Stimulated activated effector memory CD8-positive, alpha-beta T cell treated with anti-CD3 and anti-CD28 coated beads, Interleukin-12 subunit alpha, Interleukin-12 subunit beta, amount 100 ng/mL, for 72 hours (primary cell): ENCODE results near the gene ARHGDIA.

Source experiments
- ATAC-seq: fragments of 150-1000 bp; cut with Tn5 transposase; 2 replicates; pipeline ENCODE4 v1.10.0; 2021
- DNase-seq, 2 donors: peaks; one replicate each; pipeline ENCODE4 v3.0.0; 2021 to 2022; ENCODE audit warnings: low spot score in 2 of 2
- H3K27ac Mint-ChIP-seq: one replicate; pipeline ENCODE4 v1.8.0; 2022; ENCODE audit warnings: mild to moderate bottlenecking, mixed read lengths
- H3K36me3 Mint-ChIP-seq: one replicate; pipeline ENCODE4 v1.8.0; 2022; ENCODE audit warnings: mild to moderate bottlenecking, mixed read lengths
- H3K4me1 Mint-ChIP-seq: one replicate; pipeline ENCODE4 v1.8.0; 2022; ENCODE audit warnings: mixed read lengths
- H3K4me3 Mint-ChIP-seq: one replicate; pipeline ENCODE4 v1.8.0; 2022; ENCODE audit warnings: mild to moderate bottlenecking, mixed read lengths
- H3K9me3 Mint-ChIP-seq: one replicate; pipeline ENCODE4 v1.8.0; 2022; ENCODE audit warnings: mixed read lengths

ARHGDIA gene

DNA sequence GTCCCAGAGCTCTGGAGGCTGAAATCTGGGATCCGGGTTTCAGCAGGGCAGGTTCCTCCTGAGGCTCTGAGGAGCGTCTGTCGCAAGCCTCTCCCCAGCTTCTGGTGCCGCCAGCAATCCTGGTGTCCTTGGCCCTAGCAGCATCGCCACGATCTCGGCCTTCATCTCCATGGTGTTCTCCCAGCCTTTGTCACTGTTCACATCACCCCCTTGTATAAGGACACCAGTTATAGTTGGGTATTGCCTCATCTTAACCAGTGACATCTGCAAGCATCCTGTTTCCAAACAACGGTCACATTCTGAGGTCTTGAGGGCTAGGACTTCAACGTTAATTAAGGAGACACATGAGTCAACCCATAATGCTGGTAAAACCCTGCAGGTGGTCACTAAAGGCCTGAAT lies 33.5 kb downstream of the ARHGDIA start:
- Mint-ChIP-seq H3K27ac (no peak overlapping the region), H3K9me3 (no peaks in the 10 kb centered on the region), H3K4me1 (peaks cover under 1% of the 10 kb centered on the region), H3K4me3 (no peak overlapping the region), H3K36me3 (peaks cover 18% of the 10 kb centered on the region)
- DNase-seq (no peak), ATAC-seq (no peak)

GRCh38 chr17:81834831-81835267 lies 36.3 kb downstream of the ARHGDIA start, which contains the start of gene PPP1R27:
Gene PPP1R27 (minus strand): TSS chr17:81835050. CDS start chr17:81834953, 97 bp downstream.
- no peaks in the 10 kb centered on the region for H3K9me3 Mint-ChIP-seq
- H3K36me3 Mint-ChIP-seq: peaks cover 17% of the 10 kb centered on the region
- H3K27ac Mint-ChIP-seq: peak within 1 kb of the TSS; percentile 84
- ATAC-seq (no peak), DNase-seq (no peak)
- peak within 1 kb of the TSS; percentile 98 for H3K4me3 Mint-ChIP-seq
- H3K4me1 Mint-ChIP-seq: peaks cover 16% of the 10 kb centered on the region

DNA sequence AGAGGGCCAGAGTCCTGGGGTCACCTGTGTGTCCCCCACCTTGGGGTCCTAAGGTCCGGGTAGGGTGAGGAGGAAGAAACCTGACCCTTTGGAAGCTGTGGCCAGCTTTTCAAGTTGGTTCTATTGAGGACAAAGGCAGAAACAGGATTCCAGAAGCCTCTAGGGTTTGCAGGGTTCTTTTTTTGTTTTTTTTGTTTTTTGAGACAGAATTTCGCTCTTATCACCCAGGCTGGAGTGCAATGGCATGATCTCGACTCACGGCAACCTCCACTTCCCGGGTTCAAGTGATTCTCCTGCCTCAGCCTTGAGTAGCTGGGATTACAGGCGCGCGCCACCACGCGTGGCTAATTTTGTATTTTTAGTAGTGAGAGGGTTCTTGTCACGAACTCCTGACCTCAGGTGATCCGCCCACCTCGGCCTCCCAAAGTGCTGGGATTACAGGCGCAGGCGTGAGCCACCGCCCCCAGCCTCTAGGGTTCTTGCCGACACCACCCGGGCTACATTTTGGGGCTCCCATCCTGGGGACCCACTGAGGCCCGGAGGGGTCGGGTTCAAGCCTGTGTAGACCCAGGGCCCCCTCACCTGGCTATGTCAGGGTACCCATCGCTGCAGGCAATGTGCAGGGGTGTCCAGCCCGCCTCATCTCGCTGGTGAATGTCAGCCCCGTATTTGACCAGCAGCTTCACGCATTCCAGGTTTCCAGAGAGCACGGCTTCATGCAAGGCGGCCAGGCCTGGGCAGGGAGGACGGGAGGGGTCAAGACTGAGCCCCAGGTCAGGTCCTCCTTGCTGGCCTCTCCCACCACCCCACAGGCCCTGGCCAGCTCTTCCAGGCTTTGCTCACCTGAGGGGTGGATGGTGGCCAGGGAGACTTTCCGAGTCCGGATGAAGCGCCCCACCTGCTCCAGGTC lies 37.0 kb downstream of the ARHGDIA start:
- DNase-seq: no peak
- no peak for ATAC-seq
- H3K4me1 Mint-ChIP-seq: peaks cover 22% of the 10 kb centered on the region
- H3K27ac Mint-ChIP-seq: peak overlapping the region; percentile 84
- H3K9me3 Mint-ChIP-seq: no peaks in the 10 kb centered on the region
- peak overlapping the region; percentile 98 for H3K4me3 Mint-ChIP-seq
- peaks cover 17% of the 10 kb centered on the region for H3K36me3 Mint-ChIP-seq

DNA sequence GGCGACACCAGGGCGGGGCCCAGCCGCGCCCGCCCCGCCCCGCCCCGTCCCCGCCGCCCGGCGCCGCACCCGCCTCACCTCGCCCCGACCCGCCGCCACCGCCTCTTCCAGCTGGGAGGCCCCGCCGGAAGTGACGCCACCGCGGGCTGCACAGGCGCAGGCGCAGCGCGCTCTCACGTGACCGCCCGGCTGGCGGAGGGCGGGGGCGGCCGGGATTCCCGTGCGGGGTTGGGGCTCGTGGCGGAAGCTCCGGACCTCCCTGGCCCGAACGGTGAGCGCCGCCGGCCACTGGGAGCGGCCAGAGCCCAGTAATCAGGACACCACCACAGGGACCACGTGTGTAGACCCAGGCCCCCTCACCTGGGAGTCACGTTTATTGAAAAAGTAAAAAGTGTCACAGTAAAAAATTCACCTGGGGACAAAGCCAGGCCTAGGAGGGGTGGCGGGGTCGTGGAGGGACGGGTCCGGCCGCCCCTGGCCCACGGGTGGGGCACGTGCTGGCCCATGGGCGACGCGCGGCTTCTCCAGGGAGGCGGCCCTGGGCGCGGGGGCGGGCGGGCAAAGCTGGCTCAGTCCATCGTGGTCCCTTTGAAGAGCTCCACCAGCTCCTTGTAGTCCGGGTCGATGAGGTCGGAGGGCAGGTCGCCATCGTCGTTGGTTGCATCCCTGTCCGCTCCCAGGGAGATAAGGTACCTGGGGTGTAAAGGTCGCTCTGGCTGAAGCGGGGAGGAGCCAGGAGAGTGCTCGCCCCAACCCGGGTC lies 37.8 kb downstream of the ARHGDIA start, which contains the start of gene MCRIP1:
Gene MCRIP1 (minus strand): TSS at position 132 of the 761 bp plus-strand sequence. CDS start 8,785 bp downstream, outside the sequence.
- H3K27ac Mint-ChIP-seq: peak within 1 kb of the TSS; percentile 97
- DNase-seq: peak; percentile 94 to 97
- H3K4me3 Mint-ChIP-seq: peak within 1 kb of the TSS; percentile 98
- peak; percentile 82 for ATAC-seq
- H3K9me3 Mint-ChIP-seq: no peaks in the 10 kb centered on the region
- H3K36me3 Mint-ChIP-seq: peaks cover 17% of the 10 kb centered on the region
- H3K4me1 Mint-ChIP-seq: peaks cover 26% of the 10 kb centered on the region

GRCh38 chr17:81832608-81833159 lies 38.5 kb downstream of the ARHGDIA start:
- DNase-seq (no peak), ATAC-seq (peak; percentile 69)
- peaks cover 28% of the 10 kb centered on the region for H3K4me1 Mint-ChIP-seq
- peak overlapping the region; percentile 97 for H3K27ac Mint-ChIP-seq
- H3K36me3 Mint-ChIP-seq: peaks cover 17% of the 10 kb centered on the region
- H3K9me3 Mint-ChIP-seq: no peaks in the 10 kb centered on the region
- H3K4me3 Mint-ChIP-seq: peak overlapping the region; percentile 98

GRCh38 chr17:81831957-81832607 lies 39.1 kb downstream of the ARHGDIA start:
- peak; percentile 66 for ATAC-seq
- peak overlapping the region; percentile 98 for H3K4me3 Mint-ChIP-seq
- H3K27ac Mint-ChIP-seq: peak overlapping the region; percentile 97
- H3K4me1 Mint-ChIP-seq: peaks cover 28% of the 10 kb centered on the region
- DNase-seq: peak; percentile 30 to 82
- no peaks in the 10 kb centered on the region for H3K9me3 Mint-ChIP-seq
- peaks cover 17% of the 10 kb centered on the region for H3K36me3 Mint-ChIP-seq

GRCh38 chr17:81831563-81831956 lies 39.6 kb downstream of the ARHGDIA start:
- ATAC-seq (peak; percentile 2), DNase-seq (peak in 1 of 2 donors; percentile 68)
- Mint-ChIP-seq H3K27ac (peak overlapping the region; percentile 97), H3K36me3 (peaks cover 17% of the 10 kb centered on the region), H3K9me3 (no peaks in the 10 kb centered on the region), H3K4me3 (peak overlapping the region; percentile 98), H3K4me1 (peaks cover 28% of the 10 kb centered on the region)

- peaks cover 35% of the 10 kb centered on the region for H3K4me1 Mint-ChIP-seq
- peak overlapping the region; percentile 98 for H3K4me3 Mint-ChIP-seq
- H3K27ac Mint-ChIP-seq: no peak overlapping the region
- DNase-seq (no peak), ATAC-seq (no peak)
- peaks cover 21% of the 10 kb centered on the region for H3K36me3 Mint-ChIP-seq
- H3K9me3 Mint-ChIP-seq: no peaks in the 10 kb centered on the region
Observed at GRCh38 chr17:81829858-81830257, 41.3 kb downstream of the ARHGDIA start.

DNA sequence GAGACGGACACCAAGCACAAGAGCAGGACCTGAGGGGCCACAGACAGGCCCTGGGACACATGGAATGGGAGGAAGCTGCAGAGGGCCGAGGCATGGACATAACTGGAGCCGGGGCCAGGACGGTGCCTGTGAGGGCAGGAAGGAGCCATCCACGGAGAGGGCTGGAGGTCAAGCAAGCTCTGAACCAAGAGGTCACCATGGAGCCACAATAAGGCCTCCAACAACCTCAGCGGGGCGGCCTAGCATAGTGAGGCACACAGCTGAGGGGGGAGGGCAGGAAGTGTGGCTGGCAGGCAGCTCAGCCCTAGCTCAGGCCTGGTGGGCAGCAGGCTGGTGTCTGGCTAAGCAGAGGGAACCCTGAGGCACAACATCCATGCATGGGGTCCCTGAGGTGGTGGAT lies 42.5 kb downstream of the ARHGDIA start:
- DNase-seq: no peak
- Mint-ChIP-seq H3K4me3 (no peak overlapping the region), H3K4me1 (peaks cover 35% of the 10 kb centered on the region), H3K27ac (peak overlapping the region; percentile 54), H3K36me3 (peaks cover 17% of the 10 kb centered on the region), H3K9me3 (no peaks in the 10 kb centered on the region)
- ATAC-seq: no peak

- Mint-ChIP-seq H3K4me3 (no peak overlapping the region), H3K4me1 (peaks cover 30% of the 10 kb centered on the region), H3K9me3 (no peaks in the 10 kb centered on the region), H3K27ac (peak overlapping the region; percentile 66), H3K36me3 (peaks cover 4% of the 10 kb centered on the region)
- ATAC-seq: no peak
- no peak for DNase-seq
Observed at GRCh38 chr17:81825841-81826466, 45.2 kb downstream of the ARHGDIA start.

DNA sequence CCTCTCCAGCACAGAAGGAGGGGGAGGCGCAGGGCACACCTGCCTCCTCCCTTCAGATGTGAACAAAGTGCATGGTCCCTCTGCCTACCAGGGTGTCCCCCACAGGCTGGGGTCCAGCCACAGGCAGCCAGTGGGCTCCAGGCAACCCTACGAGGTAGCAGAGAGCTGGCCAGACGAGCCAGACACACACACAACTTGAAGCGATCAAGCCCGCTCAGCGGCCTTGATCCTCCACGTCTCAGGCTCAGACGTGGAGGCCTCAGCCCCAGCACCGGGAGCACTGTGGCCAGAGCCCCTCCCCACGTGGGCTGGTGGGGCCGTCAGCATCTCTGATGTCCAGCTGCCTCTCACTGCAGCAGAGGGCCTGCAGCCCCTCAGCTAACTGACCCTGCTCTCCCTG lies 46.5 kb downstream of the ARHGDIA start:
- peaks cover 25% of the 10 kb centered on the region for H3K4me1 Mint-ChIP-seq
- DNase-seq: no peak
- no peak overlapping the region for H3K4me3 Mint-ChIP-seq
- ATAC-seq: no peak
- no peak overlapping the region for H3K27ac Mint-ChIP-seq
- H3K9me3 Mint-ChIP-seq: no peaks in the 10 kb centered on the region
- peaks cover 4% of the 10 kb centered on the region for H3K36me3 Mint-ChIP-seq

- no peak overlapping the region for H3K4me3 Mint-ChIP-seq
- no peak for DNase-seq
- H3K9me3 Mint-ChIP-seq: no peaks in the 10 kb centered on the region
- peaks cover 4% of the 10 kb centered on the region for H3K36me3 Mint-ChIP-seq
- H3K27ac Mint-ChIP-seq: no peak overlapping the region
- no peak for ATAC-seq
- H3K4me1 Mint-ChIP-seq: peaks cover 22% of the 10 kb centered on the region
Observed at GRCh38 chr17:81823820-81824550, 47.2 kb downstream of the ARHGDIA start.

DNA sequence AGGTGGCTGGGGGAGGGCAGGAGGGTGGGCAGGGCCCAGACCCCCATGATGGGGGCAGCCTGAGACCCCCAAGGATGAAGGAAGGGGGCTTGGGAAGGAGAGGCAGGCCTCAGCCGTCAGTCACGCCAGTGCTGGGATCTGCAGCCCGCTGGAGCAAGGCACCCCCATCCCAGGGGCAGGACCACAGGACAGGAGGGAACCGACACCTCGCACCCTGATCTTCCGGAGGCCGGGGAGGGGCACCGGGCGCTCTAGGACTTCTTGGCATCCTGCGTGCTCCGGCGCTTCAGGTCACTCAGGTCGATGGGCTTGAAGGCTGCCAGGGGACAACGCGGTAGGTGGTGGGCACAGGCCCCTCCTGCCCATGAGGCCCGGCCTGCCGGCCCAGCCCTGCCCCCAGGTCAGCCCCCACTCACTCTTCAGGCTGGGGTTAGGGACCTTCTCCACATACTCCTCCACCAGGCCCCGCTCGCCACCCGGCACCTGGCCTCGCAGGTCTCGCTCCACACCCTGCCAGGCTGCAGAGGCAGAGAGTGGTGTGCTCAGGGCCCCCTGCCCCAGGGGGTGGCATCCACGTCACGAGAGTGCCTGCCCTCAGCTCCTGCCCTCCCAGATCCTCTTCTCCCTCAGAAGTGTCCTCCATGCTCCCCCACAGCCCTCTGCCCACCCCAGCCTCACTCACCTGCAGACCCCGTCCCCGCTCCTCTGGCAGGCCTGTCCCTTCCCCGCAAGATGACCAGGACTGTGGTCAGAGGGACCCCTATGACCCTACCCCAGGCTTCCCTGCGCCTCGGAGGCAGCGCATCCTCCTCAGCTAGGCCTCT lies 47.9 kb downstream of the ARHGDIA start:
- Mint-ChIP-seq H3K36me3 (peaks cover 4% of the 10 kb centered on the region), H3K4me3 (no peak overlapping the region), H3K9me3 (no peaks in the 10 kb centered on the region), H3K4me1 (peaks cover 16% of the 10 kb centered on the region), H3K27ac (no peak overlapping the region)
- ATAC-seq: no peak
- DNase-seq: no peak
